GM18907 (cell line): ENCODE data around the gene KANSL1.
"Not testable (repeated sequence)": the region's sequence is repeated elsewhere in the genome, so short reads cannot be mapped to it uniquely, and the experiment has no call there.

ENCODE experiments used
- ATAC-seq: cut with Tn5 transposase; IDR thresholded peaks from one replicate; pipeline ENCODE4 v1.9.1; 2021; ENCODE audit warnings: mild to moderate bottlenecking, moderate library complexity; ENCODE audit not compliant: unreplicated experiment

The KANSL1 gene

DNA sequence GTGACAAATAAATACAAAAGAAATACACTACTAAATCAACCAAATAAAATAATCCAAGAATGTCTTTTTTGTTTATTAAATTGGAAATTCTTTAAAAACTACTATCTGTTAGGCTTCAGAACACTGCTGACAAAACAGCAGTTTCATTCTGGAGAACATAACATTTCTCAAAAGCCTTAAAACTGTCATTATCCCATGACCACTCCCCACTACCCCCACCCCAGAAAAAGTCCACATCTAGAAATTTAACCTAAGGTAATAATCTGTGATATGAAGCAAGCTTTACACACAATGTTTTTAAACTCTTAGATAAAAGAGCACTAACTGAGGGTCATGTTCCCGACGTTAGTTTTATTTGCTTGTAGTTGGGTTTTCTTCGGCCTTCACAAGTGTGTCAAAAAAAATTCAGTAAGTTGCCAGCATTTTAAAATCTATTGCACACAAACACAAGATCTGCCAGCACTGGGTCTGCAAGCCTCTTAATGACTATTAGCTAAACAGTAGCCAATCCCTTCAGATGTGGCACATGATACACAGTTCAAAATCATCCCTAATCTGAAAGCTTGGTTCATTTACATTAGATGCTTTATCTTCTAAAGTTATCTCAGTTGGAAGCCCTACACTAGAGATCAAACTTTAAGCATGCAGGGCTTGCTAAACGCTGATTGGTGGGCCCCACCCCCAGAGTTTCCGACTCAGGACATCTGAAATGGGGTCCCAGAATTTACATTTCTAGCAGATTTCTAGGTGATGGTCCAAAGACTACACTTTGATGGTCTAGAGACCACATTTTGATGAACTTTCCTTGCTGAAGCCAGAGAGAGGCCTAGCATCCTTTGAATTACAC lies 75.2 kb downstream of the KANSL1 start:
- ATAC-seq = no peak

DNA sequence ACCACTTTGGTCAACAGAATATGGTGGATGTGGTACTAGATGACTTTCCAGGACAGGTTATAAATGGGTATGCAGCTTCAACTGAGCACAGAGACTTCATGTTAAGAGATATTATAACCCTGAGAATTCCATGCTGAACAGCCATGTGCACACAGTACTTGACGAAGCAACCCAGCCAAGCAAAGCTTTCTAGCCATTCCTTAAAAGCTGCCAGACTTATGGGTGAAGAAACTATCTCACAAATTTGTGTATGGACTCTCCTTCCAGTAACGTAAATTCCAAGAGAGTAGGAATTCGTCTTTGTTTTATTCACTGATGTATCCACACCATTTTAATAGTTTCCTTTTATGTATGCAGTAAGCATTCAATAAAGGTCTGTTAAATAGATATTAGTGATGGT lies 76.1 kb downstream of the KANSL1 start:
- no peak for ATAC-seq

DNA sequence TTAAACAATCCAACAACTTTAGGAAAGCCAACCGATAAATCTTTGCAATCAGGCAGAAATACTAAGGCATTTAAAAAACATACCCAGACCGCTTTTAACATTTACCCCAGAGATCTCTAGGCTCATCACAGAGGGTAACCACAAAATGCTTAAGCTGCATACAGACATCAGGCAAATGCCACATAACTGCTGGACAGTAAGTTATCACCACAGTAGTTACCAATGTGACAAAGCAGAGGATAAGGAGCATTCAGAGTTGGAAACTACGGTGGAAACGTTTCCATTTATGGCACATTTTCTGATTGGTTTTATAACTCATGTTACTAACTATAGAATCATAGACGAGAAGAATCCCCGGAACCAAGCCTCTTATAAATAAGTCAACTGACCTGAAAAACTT lies 77.5 kb downstream of the KANSL1 start:
- no peak for ATAC-seq

DNA sequence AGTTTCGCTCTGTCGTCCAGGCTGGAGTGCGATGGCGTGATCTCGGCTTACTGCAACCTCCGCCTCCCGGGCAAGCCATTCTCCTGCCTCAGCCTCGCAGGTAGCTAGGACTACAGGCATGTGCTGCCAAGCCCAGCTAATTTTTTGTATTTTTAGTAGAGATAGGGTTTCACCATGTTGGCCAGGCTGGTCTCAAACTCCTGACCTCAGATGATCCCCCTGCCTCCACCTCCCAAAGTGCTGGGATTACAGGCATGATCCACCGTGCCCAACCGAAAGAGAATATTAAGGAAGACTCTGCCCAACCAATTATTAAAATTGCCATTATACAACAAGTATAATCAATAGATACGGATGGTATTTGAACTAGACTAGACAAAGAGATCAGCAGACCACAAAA lies 82.0 kb downstream of the KANSL1 start:
- not testable (repeated sequence) for ATAC-seq

DNA sequence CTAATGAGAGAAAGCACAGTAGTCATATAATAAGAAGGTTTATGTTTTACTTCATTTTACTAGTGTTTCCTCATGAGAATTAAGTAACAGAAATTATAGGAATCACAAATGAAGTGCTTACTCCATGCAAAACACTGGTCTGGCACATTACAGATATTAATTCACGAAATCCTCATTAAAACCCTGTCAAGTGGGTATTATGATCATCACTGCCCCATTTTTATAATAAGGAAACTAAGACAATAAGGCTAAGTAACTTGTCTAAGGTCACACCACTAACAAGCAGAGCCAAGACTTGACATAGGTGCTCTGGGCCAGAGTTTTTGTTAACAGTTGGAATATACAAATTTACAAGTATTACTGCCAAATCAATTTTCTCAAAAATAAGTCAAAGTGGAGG lies 83.0 kb downstream of the KANSL1 start:
- ATAC-seq = no peak

DNA sequence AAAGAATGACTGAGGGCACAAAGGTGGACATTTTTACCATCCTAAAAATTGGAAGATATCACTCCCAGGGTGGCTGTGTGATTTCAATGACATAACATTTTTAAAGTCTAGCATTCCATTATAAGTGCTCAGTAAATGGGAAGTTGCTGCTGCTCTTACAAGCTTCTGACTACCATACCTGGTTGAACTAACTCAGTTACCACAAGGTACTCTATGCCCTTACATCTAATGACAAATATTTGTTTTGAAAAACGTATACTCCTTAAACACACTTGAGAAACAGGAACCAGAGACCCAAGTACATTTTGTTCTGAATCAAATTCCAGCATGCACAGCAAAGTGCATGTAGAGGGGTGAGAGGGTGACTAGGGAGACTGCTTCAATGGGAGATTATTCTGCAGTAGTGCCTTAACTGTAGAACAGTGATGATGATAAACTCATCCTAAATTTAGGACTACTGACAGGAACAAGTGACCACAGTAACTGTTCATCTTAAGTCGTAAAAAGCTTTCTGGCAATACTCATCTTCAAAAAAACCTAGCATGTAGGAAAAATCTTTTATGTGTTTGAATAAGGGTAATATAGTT lies 83.5 kb downstream of the KANSL1 start:
- no peak for ATAC-seq

DNA sequence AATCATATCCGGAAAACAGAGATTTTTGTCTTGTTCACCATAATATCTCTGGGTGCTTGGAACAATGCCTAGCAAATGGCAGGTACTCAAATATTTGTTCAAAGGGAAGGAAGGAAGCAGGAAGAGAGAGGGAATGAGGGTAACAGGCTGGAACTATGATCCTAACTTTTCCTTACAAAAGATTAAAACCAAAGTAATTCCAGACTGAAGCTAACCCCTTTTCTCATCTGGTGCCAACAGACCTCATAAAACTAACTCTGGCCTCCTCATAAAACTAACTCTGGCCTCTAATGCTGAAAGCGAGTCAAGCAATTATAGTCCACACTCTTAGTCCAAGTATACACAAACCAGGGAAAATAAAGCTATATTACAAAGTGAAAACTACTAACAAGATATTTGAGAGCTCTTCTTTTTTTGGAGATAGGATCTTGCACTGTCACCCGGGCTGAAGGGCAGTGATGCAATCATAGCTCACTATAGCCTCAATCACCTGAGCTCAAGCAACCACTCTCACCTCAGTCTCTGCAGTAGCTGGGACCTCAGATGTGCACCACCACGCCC lies 84.6 kb downstream of the KANSL1 start:
- ATAC-seq = no peak

DNA sequence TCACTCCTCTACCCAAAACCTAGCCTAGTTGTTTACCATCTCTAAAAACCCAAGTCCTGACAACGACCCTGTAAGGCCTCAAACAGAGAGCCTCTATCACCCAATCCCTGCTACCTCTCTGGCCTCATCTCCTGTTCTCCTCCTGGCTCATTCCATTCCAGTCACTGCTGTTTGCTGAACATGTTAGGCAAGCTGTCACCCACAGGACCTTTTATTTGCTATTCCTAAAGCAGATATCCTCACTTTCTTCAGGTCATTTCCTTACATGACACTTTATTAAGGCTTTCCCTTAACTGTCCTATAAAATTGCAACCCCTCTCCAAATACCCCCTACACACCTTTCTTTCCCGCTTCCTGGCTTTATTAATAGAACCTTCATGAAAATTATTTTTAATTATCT lies 85.1 kb downstream of the KANSL1 start:
- ATAC-seq = no peak

DNA sequence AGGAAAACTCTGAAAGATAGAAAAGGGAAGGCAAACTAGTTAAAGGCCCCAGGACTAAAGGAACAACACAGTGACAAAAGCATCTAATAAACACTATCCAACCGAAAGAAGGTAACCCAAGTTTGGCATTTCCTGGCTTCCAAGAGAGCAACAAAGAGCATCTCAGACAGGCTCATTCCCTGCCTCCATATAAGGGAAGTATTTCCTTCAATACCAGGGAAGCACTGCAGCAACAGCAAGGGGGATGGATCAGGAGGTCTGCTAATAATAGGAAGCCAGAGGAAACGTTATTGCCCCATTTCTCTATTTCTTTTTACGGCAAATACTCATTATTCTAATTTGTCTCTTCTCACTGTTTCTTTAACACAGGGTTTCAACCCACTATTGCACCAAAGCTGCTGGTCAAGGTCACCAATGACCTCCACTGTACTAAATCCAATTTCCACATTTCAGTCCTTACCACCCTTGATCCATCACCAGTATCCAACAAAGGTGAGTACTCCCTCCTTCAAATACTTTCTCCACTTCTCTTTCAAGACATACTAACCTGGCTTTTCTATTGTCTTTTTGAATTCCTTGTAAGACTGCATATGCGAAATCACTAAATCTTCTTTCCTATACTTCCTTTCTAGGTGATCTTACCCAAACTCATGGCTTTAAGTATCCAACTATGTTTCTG lies 86.1 kb downstream of the KANSL1 start:
- no peak for ATAC-seq

DNA sequence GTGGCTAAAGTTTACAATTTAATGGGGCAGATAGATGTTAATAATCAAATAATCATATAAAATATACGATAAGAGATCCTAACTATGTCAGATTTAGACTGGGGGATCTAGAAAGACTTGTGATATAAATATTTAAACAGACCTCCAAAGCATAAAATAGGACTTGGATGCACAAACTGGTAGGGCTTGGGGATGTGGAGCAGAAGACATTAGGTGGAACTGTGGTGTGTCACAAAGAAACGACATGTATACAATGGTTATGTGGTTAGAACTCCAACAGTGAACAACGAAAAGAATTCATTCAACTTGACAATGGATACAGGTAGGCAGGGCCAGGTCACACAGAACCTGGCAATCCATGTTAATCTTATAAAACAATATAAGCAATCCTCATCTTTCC lies 90.4 kb downstream of the KANSL1 start:
- not testable (repeated sequence) for ATAC-seq

DNA sequence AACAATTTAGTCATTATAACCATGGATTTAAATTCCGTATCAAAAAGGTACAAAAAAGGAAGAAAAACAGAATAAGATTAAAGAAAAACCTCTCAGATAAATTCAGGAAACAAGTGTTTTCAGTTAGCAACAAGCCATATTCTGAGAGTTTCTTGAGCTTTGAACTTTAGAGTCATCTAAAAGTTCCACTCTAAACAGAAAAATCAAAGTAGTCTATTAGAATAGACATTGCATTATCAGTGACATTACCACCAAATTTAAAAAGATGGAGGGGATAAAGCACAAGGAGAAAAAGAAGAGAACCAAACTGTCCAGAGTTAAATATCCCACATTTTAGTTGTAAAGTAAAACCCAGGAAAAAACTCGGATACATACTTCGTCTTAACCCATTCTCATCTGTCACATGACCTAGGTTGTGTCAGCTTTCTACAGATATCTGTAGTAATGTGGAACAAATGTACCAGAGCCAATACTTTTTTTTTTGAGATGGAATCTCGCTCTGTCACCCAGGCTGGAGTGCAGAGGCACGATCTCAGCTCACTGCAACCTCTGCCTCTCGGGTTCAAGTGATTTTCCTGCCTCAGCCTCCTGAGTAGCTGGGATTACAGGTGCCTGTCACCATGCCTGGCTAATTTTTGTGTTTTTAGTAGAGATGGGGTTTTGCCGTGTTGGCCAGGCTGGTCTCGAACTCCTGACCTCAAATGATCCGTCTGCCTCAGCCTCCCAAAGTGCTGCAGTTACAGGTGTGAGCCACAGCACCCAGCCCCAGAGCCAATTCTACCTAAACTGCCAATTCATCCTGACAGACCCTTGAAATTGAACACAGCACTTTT lies 91.2 kb downstream of the KANSL1 start:
- not testable (repeated sequence) for ATAC-seq

DNA sequence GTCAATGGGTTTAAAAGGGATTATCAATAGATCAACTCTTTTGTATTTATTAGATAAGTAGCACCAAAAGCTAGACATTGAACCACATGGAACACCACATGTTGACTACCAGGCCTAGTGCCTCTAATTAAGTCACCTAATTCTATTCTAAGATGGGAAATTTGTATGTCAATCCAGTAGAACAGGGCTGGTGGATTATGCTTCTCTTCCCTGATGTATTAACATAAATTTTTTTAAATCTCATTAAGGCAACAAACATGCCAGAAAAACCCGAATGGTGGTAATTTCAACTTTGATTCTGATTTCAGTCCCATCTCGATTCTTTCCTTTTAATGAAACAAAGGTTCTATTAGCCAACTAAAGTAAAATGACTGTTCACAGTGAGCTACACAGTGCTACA lies 92.6 kb downstream of the KANSL1 start:
- no peak for ATAC-seq

DNA sequence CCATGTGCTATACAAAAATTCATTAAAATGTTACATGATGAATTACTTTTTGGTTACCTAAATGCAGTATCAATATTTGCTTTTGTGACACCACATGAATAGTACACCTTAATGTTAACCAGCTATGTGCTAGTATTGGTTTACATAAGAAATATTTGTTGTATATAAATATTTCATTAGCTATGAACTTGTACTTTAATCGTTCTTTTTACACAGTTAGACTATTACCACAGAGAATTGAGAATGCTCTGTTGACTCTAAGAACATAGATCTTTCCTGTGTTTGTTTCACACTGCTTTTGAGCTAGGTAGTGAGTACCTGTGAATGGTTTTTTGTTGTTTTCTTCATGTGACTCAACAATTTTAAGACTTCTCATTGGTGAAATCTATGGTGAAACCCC lies 93.4 kb downstream of the KANSL1 start:
- ATAC-seq = no peak

DNA sequence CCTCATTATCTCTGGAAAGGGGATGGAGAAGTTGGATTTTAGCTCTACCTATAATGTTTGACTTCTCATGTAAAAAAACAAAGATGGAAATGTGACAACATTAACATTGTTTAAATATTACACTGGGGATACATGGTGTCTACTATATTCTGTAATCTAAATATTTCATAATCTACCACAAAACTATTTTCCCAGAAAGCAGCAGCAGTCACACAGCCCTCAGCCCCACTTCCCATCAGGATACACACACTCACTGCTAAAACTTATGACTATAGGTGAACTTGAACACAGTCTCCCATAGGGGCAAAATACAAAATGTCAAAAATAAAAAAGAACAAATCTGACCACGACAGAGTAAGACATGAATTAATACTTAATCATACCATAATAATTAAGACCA lies 95.7 kb downstream of the KANSL1 start:
- ATAC-seq = no peak

DNA sequence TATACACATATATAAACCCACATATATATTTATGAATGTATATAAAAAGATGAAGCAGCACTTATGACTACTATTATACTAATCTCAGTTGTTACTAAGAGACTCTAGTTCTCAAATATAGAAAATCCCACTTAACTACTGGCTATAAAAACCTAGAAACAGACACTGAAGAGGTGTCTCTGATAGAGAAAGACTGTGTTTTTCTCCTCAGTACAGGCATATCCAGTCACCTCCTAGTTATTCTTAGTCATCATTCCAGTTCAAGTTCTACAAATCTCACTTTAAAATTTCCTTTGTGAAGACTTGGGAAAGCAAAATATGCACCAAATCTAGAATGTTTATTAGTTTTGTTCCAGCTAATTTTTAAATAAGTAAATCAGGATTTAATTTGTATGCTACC lies 100.2 kb downstream of the KANSL1 start:
- no peak for ATAC-seq

DNA sequence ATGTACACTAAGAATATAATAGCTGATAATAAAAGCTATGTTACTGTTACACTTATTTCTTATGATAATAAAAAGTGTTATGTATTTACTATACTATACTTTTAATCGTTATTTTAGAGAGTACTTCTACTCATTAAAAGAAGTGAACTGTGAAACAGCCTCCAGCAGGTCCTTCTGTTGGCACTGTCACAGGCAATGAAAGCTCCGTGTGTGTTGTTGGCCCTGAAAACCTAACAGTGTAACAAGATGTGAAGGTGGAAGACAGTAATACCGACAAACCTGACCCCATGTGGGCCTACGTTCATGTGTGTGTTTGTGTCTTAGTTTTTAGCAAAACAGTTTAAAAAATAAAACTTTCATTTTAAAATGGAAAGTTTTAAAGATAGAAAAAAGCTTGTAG lies 102.4 kb downstream of the KANSL1 start:
- no peak for ATAC-seq

DNA sequence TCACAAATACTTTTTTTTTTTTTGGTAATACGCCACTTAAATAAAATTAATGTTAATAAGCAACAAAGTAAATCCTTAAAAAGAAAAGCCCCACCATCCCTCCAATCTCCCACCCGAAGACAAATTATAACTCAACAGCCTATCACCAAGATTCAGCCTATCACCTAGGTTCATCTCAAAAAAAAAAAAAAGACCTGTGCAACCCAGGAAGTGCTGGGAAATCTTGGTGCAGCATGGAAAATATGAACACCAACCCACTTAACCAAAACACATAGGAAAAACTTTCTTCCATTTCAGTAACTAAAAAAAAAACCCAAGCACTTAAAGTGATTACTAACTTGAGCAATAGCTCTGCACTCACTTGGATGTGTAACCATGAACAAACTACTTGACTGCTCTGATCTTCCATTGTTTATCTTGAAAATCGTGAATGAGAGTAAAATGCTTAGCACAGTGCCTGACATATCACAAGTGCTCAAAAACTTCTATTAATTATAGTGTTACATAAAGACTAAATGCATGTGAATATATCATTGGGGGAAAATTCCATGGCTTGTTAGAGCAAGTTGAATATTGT lies 103.8 kb downstream of the KANSL1 start:
- ATAC-seq = no peak

DNA sequence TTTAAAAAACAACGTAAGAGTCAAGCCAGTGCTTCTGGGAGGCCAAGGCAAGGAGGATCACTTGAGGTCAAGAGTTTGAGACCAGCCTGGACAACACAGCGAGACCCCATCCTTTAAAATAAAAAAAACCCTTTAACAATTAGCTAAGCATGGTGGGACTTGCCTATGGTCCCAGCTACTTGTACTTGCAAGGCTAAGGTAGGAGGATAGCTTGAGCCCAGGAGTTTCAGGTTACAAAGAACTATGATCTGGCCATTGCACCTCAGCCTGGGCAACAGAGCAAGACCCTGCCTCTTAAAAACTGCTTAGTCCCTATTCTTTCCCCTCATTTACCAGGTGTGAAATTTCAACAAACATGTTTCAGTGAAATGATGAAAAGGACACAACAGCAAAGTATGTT lies 104.6 kb downstream of the KANSL1 start:
- ATAC-seq = no peak

DNA sequence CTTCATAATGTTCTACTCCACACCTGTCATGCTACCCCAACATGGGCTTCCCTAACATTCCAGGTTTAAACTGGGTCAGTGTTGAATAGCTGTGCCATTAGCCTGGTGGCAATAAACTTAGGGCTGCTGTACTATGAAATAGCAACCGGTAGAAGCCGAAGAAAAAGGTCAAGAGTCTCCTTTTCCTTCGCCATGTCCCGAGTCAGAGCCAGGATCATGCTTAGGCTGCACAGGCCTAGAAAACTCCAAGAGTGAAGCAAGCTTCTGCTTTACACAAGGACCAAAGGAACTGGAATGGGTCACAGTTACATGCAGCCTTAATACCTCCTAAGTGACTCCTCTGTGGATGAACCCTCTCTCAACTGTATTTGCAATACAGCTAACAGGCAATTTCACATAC lies 105.4 kb downstream of the KANSL1 start:
- ATAC-seq = not testable (repeated sequence)

DNA sequence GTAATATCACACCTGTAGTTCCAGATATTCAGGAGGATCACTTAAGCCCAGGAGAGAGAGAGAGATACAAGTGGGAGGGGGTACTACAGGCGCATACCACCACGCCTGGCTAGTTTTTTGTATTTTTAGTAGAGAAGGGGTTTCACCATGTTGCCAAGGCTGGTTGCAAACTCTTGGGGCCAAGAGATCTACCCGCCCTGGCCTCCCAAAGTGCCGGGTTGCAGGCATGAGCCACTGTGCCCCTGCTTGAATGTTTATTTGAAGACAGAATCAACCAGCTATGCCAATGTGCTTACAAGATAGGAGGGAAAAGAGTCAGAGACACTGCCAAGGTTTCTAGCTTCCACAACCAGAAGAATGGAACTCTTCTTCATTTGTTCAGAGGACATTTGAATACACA lies 106.4 kb downstream of the KANSL1 start:
- ATAC-seq = no peak

DNA sequence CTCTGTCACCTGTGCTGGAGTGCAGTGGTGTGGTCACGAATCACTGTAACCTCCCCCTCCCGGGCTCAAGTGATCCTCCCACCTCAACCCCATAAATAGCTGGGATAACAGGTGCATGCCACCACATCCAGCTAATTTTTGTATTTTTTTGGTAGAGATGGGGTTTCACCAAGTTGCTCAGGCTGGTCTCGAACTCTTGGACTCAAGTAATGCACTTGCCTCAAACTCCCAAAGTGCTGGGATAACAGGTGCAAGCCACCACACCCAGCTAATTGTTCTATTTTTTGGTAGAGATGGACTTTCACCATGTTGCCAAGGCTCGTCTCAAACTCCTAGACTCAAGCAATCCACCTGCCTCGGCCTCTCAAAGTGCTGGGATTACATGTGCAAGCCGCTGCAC lies 107.7 kb downstream of the KANSL1 start:
- no peak for ATAC-seq
